Esophagus squamous epithelium (tissue), 5 donors: Measurements from ENCODE around the gene RERG. TPM values are rescaled to one million over a fixed set of nuclear protein-coding genes. Genes with fewer than 3 reads are reported as not detected.

ENCODE experiments used
- DNase-seq: peaks from one replicate; lab custom pipeline; 2025; lab: John Stamatoyannopoulos, UW
- H3K27ac ChIP-seq, 4 donors: fragments of 200-600 bp; sonication (generic); one replicate each; pipeline ENCODE4 v1.5.1; 2016 to 2019; ENCODE audit warnings: mild to moderate bottlenecking in 1 of 4
- H3K27me3 ChIP-seq, 4 donors: fragments of 200-600 bp; sonication (generic); 1 replicate in 3 of 4; 2 replicates in 1 of 4; pipeline versions ENCODE4 v1.5.1 to v1.6.0; 2017 to 2021; ENCODE audit warnings: antibody characterized with exemption in 1 of 4
- H3K36me3 ChIP-seq, 3 donors: fragments of 200-600 bp; sonication (generic); one replicate each; pipeline ENCODE4 v1.5.1; 2016 to 2019
- H3K4me1 ChIP-seq, 3 donors: fragments of 200-600 bp; sonication (generic); one replicate each; pipeline ENCODE4 v1.5.1; 2017 to 2019
- H3K4me3 ChIP-seq, 4 donors: fragments of 200-600 bp; sonication (generic); 1 replicate in 3 of 4; 2 replicates in 1 of 4; pipeline ENCODE4 v1.5.1; 2016 to 2019; ENCODE audit warnings: mild to moderate bottlenecking in 2 of 4, moderate library complexity in 1 of 4
- H3K9me3 ChIP-seq, 3 donors: fragments of 200-600 bp; sonication (generic); one replicate each; pipeline ENCODE4 v1.5.1; 2016 to 2019
- CTCF ChIP-seq, 6 experiments: fragments of 450-650 bp in 4 of 6; fragments of 200-600 bp in 2 of 6; sonication (generic) in 2 of 6; IDR thresholded peaks; one replicate each; pipeline ENCODE4 v1.5.1; 2016 to 2019; ENCODE audit warnings: antibody characterized with exemption in 6 of 6, mild to moderate bottlenecking in 4 of 6, moderate library complexity in 4 of 6
- POLR2A ChIP-seq, 4 donors: fragments of 450-650 bp; IDR thresholded peaks; one replicate each; pipeline ENCODE4 v1.6.1; 2017; ENCODE audit warnings: antibody characterized with exemption in 4 of 4, mild to moderate bottlenecking in 4 of 4, moderate library complexity in 3 of 4
- WGBS, 2 donors: methylation state at CpG; one replicate each; pipeline ENCODE4 v1.1.5; 2018; 5-methylcytosine and 5-hydroxymethylcytosine counted together
- intact Hi-C: fragments of 100-400 bp; cut with DNase I; formaldehyde crosslinking; loops from one replicate; pipeline ENCODE4 v1.15.0; 2022
- total RNA-seq, 4 donors: library from RNA; depleted of rRNA; stranded (reverse); fragments of >200 nt; gene quantifications; one replicate each; pipeline ENCODE4 v1.1.0, GENCODE V29; 2016
- donor health status: DM: yes; HTN: yes; CAD: no.

Gene RERG
- total RNA-seq, 4 donors from 2014 or later, result 1.4 to 15.1 (median 7.0) TPM

- Histone ChIP-seq H3K4me3 (no peak overlapping the region), H3K27me3 (no peaks in the 10 kb centered on the region), H3K27ac (no peak overlapping the region), H3K36me3 (no peaks in the 10 kb centered on the region), H3K4me1 (peaks cover 8 to 53% (median 26%) of the 10 kb centered on the region in 3 donors), H3K9me3 (no peaks in the 10 kb centered on the region)
- TF ChIP-seq CTCF (IDR thresholded peaks at IDR 0.05) (no peak), POLR2A (IDR thresholded peaks at IDR 0.05) (no peak)
- DNase-seq, result no peak
- WGBS, 2 donors, result 68 to 69% methylated on average over 3 of the region's 3 CpGs
- intact Hi-C loops, result no loop called here
Measured at GRCh38 chr12:15192720-15193119, 28.5 kb downstream of the RERG start.

- no peak overlapping the region for H3K4me3 ChIP-seq
- WGBS, 2 donors, result 62 to 78% methylated on average over 3 of the region's 3 CpGs
- H3K27me3 ChIP-seq, result no peaks in the 10 kb centered on the region
- peak overlapping the region in 2 of 4 donors; percentile 51 to 60 for H3K27ac ChIP-seq
- peaks cover 0 to 17% (median under 1%) of the 10 kb centered on the region in 3 donors for H3K4me1 ChIP-seq
- no peaks in the 10 kb centered on the region for H3K9me3 ChIP-seq
- no peaks in the 10 kb centered on the region for H3K36me3 ChIP-seq
- intact Hi-C loops, result no loop called here
- TF ChIP-seq CTCF (IDR thresholded peaks at IDR 0.05), result no peak
- TF ChIP-seq POLR2A (IDR thresholded peaks at IDR 0.05), result no peak
- no peak for DNase-seq
Measured at GRCh38 chr12:15188127-15188526, 33.1 kb downstream of the RERG start.

GRCh38 chr12:15186597-15186996 is 34.6 kb downstream of the RERG start:
- Histone ChIP-seq H3K27me3 (no peaks in the 10 kb centered on the region), H3K36me3 (no peaks in the 10 kb centered on the region), H3K27ac (peak overlapping the region in 3 of 4 donors; percentile 51 to 61 (median 60)), H3K4me1 (peaks cover 0 to 15% (median 0%) of the 10 kb centered on the region in 3 donors), H3K9me3 (no peaks in the 10 kb centered on the region), H3K4me3 (no peak overlapping the region)
- 11% methylated on average over 1 of the region's 1 CpG for WGBS, 2 donors
- TF ChIP-seq POLR2A (IDR thresholded peaks at IDR 0.05) (no peak), CTCF (IDR thresholded peaks at IDR 0.05) (no peak)
- intact Hi-C loops, result no loop called here
- DNase-seq, result no peak

- peak overlapping the region in 2 of 4 donors; percentile 25 to 30 for H3K27ac ChIP-seq
- WGBS, 2 donors, result 77 to 81% methylated on average over 4 of the region's 4 CpGs
Measured at GRCh38 chr12:15184484-15184883, 36.7 kb downstream of the RERG start.

GRCh38 chr12:15183821-15184220 is 37.4 kb downstream of the RERG start:
- 63 to 67% methylated on average over 5 of the region's 5 CpGs for WGBS, 2 donors
- TF ChIP-seq CTCF (IDR thresholded peaks at IDR 0.05), result no peak
- Histone ChIP-seq H3K4me1 (peaks cover 0 to 35% (median 11%) of the 10 kb centered on the region in 3 donors), H3K36me3 (no peaks in the 10 kb centered on the region), H3K4me3 (no peak overlapping the region), H3K9me3 (no peaks in the 10 kb centered on the region), H3K27me3 (no peaks in the 10 kb centered on the region), H3K27ac (no peak overlapping the region)
- intact Hi-C loops, result no loop called here
- DNase-seq, result no peak

More at GRCh38 chr12:15184484-15184883, 36.7 kb downstream of the RERG start:
- no peak overlapping the region for H3K4me3 ChIP-seq
- no peaks in the 10 kb centered on the region for H3K27me3 ChIP-seq
- intact Hi-C loops, result no loop called here
- TF ChIP-seq CTCF (IDR thresholded peaks at IDR 0.05), result no peak
- no peak for TF ChIP-seq POLR2A (IDR thresholded peaks at IDR 0.05)
- DNase-seq, result no peak
- no peaks in the 10 kb centered on the region for H3K36me3 ChIP-seq
- H3K4me1 ChIP-seq, result peaks cover 0 to 32% (median 11%) of the 10 kb centered on the region in 3 donors
- no peaks in the 10 kb centered on the region for H3K9me3 ChIP-seq
